K562 (cell line): Measurements from ENCODE around the gene TGFB2. TPM values are rescaled to one million over a fixed set of nuclear protein-coding genes. Genes with fewer than 3 reads are reported as not detected.

Experiments used
- ATAC-seq: fragments of 200-7000 bp; cut with Tn5 transposase; 3 replicates; pipeline ENCODE4 v1.9.1; 2020; ENCODE audit warnings: moderate library complexity
- BruUV-seq: library from RNA; stranded (reverse); fragments of 400-500 nt; replicated peaks from 2 replicates; lab custom pipeline; 2021; lab: Mats Ljungman, UMichigan
- CTCF ChIA-PET: fragments of 300-600 bp; formaldehyde crosslinking; extraction: SDS; loops from one replicate; lab custom pipeline; 2021; ENCODE audit warnings: low intra/inter-chr PET ratio; lab: Yijun Ruan, JAX
- POLR2A ChIA-PET: fragments of 300-600, 350-650 bp; sonication (Branson Sonifier 250); formaldehyde crosslinking; extraction: SDS; loops from one replicate; lab custom pipeline; 2021; ENCODE audit warnings: antibody characterized with exemption, inconsistent platforms; lab: Yijun Ruan, JAX
- DNase-seq, 4 experiments: peaks; one replicate each; pipeline versions ENCODE4 v3.0.0 to v3.0.0-alpha.2; 2011 to 2018; ENCODE audit warnings: low spot score in 3 of 4, mixed read lengths in 3 of 4; ENCODE audit errors: extremely low read depth in 1 of 4
- FAIRE-seq: peaks from 2 replicates; lab custom pipeline; 2011; peaks lifted over from hg19 to GRCh38; lab: Jason Lieb, UNC
- H2AFZ ChIP-seq: 2 replicates; pipeline ENCODE4 v1.6.0; 2011; ENCODE audit warnings: low read depth, low read length, control low read depth, inconsistent platforms
- H3K27ac ChIP-seq: fragments of 200-600 bp; 3 replicates; pipeline ENCODE4 v1.8.0; 2011; ENCODE audit warnings: low read depth, mild to moderate bottlenecking, control low read depth, inconsistent platforms, low read length, moderate library complexity, mixed read lengths; ENCODE audit errors: extremely low read depth
- H3K27me3 ChIP-seq, 2 experiments: fragments of 300-600 bp in 1 of 2; 2 replicates in 1 of 2; 3 replicates in 1 of 2; pipeline versions ENCODE4 v1.6.0 to v1.8.0; 2011; ENCODE audit warnings: inconsistent platforms in 2 of 2, low read length in 2 of 2, mild to moderate bottlenecking in 1 of 2, mixed read lengths in 1 of 2, moderate library complexity in 1 of 2; ENCODE audit not compliant: control insufficient read depth in 2 of 2, insufficient read depth in 2 of 2
- H3K36me3 ChIP-seq: fragments of 300-600 bp; 3 replicates; pipeline ENCODE4 v1.8.0; 2011; ENCODE audit warnings: mild to moderate bottlenecking, low read length, inconsistent platforms; ENCODE audit not compliant: control insufficient read depth, insufficient read depth
- H3K4me1 ChIP-seq, 2 experiments: fragments of 200-600 bp in 1 of 2; replicated peaks in 1 of 2; 2 replicates in 1 of 2; 3 replicates in 1 of 2; pipeline versions ENCODE4 v1.5.1 to v1.8.0; 2011; ENCODE audit warnings: inconsistent platforms in 2 of 2, low read length in 2 of 2, mild to moderate bottlenecking in 1 of 2, mixed read lengths in 1 of 2, moderate library complexity in 1 of 2; ENCODE audit not compliant: control insufficient read depth in 2 of 2, insufficient read depth in 2 of 2
- H3K4me2 ChIP-seq: 2 replicates; pipeline ENCODE4 v1.6.1; 2011; ENCODE audit warnings: low read length, control low read depth, inconsistent platforms, mixed read lengths; ENCODE audit not compliant: insufficient read depth
- H3K4me3 ChIP-seq: fragments of 200-600 bp; sonication (generic), shearing (Covaris generic); 2 replicates; pipeline ENCODE4 v1.5.1; 2016; ENCODE audit warnings: control low read depth, inconsistent platforms
- H3K79me2 ChIP-seq: fragments of 200-600 bp; 3 replicates; pipeline ENCODE4 v1.8.0; 2011; ENCODE audit warnings: low read length, inconsistent platforms; ENCODE audit not compliant: control insufficient read depth, insufficient read depth
- H3K9ac ChIP-seq, 2 experiments: 2 replicates each; pipeline versions ENCODE4 v1.6.0 to v1.6.1; 2011; ENCODE audit warnings: low read depth in 2 of 2, low read length in 2 of 2, control low read depth in 1 of 2, inconsistent platforms in 1 of 2, mild to moderate bottlenecking in 1 of 2, mixed read lengths in 1 of 2; ENCODE audit not compliant: insufficient read depth in 1 of 2
- H3K9me1 ChIP-seq: one replicate; pipeline ENCODE4 v1.6.0; 2011; ENCODE audit warnings: inconsistent platforms, mild to moderate bottlenecking, low read length, moderate library complexity; ENCODE audit not compliant: control insufficient read depth, insufficient read depth
- H3K9me3 ChIP-seq: replicated peaks from 2 replicates; pipeline ENCODE4 v1.5.1; 2011; ENCODE audit warnings: low read depth, low read length, inconsistent platforms; ENCODE audit not compliant: control insufficient read depth, insufficient read depth
- H4K20me1 ChIP-seq: replicated peaks from 2 replicates; pipeline ENCODE4 v1.6.1; 2011; ENCODE audit warnings: low read length, inconsistent platforms, mixed read lengths; ENCODE audit not compliant: control insufficient read depth, insufficient read depth
- KDM5B ChIP-seq: fragments of 200-600 bp; sonication (generic); IDR thresholded peaks from 2 replicates; pipeline ENCODE4 v1.6.1; 2012; ENCODE audit warnings: low read depth, mild to moderate bottlenecking, moderate library complexity, low read length, control low read depth, inconsistent platforms; ENCODE audit not compliant: insufficient replicate concordance
- MEIS2 ChIP-seq: fragments of 450-650 bp; IDR thresholded peaks from 2 replicates; pipeline ENCODE4 v1.6.1; 2014; ENCODE audit warnings: mild to moderate bottlenecking; ENCODE audit not compliant: partially characterized antibody
- PBX2 ChIP-seq, 2 experiments: IDR thresholded peaks in 1 of 2; conservative IDR thresholded peaks in 1 of 2; 2 replicates each; pipeline ENCODE4 v1.6.1; 2016; ENCODE audit warnings: low read depth in 2 of 2, mild to moderate bottlenecking in 1 of 2, missing compliant biosample characterization in 1 of 2, missing genetic modification characterization in 1 of 2, moderate library complexity in 1 of 2
- TFAP4 ChIP-seq: sonication (generic); formaldehyde crosslinking; IDR thresholded peaks from 2 replicates; pipeline ENCODE4 v1.8.0; 2022; ENCODE audit warnings: missing genetic modification reagents, mild to moderate bottlenecking, moderate library complexity, borderline replicate concordance
- WGBS: fragments of 100-300 bp; shearing (Covaris generic); methylation state at CpG from one replicate; pipeline ENCODE4 v1.1.6; 2016; ENCODE audit warnings: low coverage, mixed read lengths; ENCODE audit not compliant: insufficient coverage; ENCODE audit errors: missing lambda C conversion rate; 5-methylcytosine and 5-hydroxymethylcytosine counted together
- in situ Hi-C: fragments of 300-500 bp; cut with MboI; formaldehyde crosslinking; loops from 4 replicates; pipeline ENCODE4 v1.15.0; 2018; ENCODE audit warnings: inconsistent platforms, mixed read lengths
- intact Hi-C: fragments of 100-400 bp; cut with micrococcal nuclease; formaldehyde crosslinking; loops from 2 replicates; pipeline ENCODE4 v1.14.2; 2022
- polyA plus RNA-seq, 8 experiments: library from polyadenylated mRNA; depleted of rRNA in 4 of 8; stranded (reverse) in 5 of 8; unstranded in 3 of 8; fragments of >200 nt; fragmentation: Nextera tagmentation in 2 of 8; fragmentation: Illumina TruSeq in 1 of 8; extraction: Ambion mirVana in 2 of 8; extraction: Trizol in 1 of 8; gene quantifications; 2 replicates each; pipeline versions ENCODE4 v1.2.1 to v1.2.3, GENCODE V29; 2011 to 2014; ENCODE audit warnings: inconsistent platforms in 1 of 8, missing spikeins in 1 of 8
- total RNA-seq, 7 experiments: library from RNA; depleted of rRNA in 6 of 7; stranded (reverse); fragments of >200 nt in 6 of 7; fragmentation: Illumina TruSeq in 2 of 7; extraction: Trizol in 2 of 7; gene quantifications; 2 replicates each; pipeline versions ENCODE4 v1.2.1 to v1.2.3, GENCODE V29; 2011 to 2021; ENCODE audit warnings: low replicate concordance in 1 of 7
- TF ChIP-seq, protein P1 (sequence below): fragments of 450-650 bp; IDR thresholded peaks from 2 replicates; pipeline ENCODE4 v1.6.1; 2016

The TGFB2 gene
- total and polyA plus RNA-seq, 9 of the 15 experiments (the other 6 are each of a cell fraction or from before 2014, with no cell fraction given) = 0.03 to 0.41 (median 0.11) TPM; not detected in 3

DNA sequence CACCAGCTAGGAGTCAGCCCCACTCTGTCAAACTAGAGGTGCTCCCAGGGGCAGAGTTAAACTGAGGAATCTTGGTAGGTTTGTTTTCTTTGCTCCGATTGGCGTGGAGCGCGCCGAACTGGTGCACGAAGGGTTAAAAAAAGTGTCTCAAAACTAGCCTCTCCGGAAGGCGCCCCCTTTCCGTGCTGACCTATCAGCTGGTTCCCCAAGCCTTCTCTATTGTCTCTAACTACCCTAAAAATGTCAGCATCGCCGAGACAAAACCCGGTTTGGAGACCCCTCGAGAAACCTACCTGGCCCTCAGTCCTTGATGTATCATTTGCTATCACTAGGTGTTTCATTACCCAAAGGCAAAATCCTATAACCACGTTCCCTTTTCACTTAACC is 2.2 kb downstream of the TGFB2 start:
- no peak overlapping the region for H3K9ac ChIP-seq
- intact Hi-C loops (no loop called here), in situ Hi-C loops (loop anchor here (25.0 kb wide), 1 partner anchor 1465 kb away; no protein-coding TSS in a partner anchor)
- no peak overlapping the region for H2AFZ ChIP-seq
- no peak overlapping the region for H3K27ac ChIP-seq
- no peaks in the 10 kb centered on the region for H3K27me3 ChIP-seq
- no peaks in the 10 kb centered on the region for H4K20me1 ChIP-seq
- BruUV-seq = no TSS peak
- H3K36me3 ChIP-seq = no peaks in the 10 kb centered on the region; the same call in 2 of the 3 replicates
- 67% methylated on average over 12 of the region's 14 CpGs for WGBS
- FAIRE-seq = no peak
- H3K9me3 ChIP-seq = no peaks in the 10 kb centered on the region
- ChIA-PET POLR2A (no interaction called here), CTCF (no interaction called here)
- no peaks in the 10 kb centered on the region for H3K79me2 ChIP-seq
- no peak for DNase-seq
- H3K4me2 ChIP-seq = no peak overlapping the region
- peaks cover 5 to 15% of the 10 kb centered on the region in 2 experiments; a peak in 3 of 5 replicates for H3K4me1 ChIP-seq
- H3K9me1 ChIP-seq = no peaks in the 10 kb centered on the region
- TF ChIP-seq KDM5B = no peak
- ATAC-seq = no peak
- H3K4me3 ChIP-seq = no peak overlapping the region

- TF ChIP-seq MEIS2 = peak; percentile 11
- no peak for TF ChIP-seq TFAP4 (CRISPR knock-in tag)
- TF ChIP-seq, protein P1, sequence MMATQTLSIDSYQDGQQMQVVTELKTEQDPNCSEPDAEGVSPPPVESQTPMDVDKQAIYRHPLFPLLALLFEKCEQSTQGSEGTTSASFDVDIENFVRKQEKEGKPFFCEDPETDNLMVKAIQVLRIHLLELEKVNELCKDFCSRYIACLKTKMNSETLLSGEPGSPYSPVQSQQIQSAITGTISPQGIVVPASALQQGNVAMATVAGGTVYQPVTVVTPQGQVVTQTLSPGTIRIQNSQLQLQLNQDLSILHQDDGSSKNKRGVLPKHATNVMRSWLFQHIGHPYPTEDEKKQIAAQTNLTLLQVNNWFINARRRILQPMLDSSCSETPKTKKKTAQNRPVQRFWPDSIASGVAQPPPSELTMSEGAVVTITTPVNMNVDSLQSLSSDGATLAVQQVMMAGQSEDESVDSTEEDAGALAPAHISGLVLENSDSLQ = peak; percentile 30
- TF ChIP-seq PBX2 (CRISPR knock-in tag; IDR thresholded peaks at IDR 0.05; ENCODE audit: low read depth) = no peak
- peak; percentile 53; the same call in 1 of the 2 replicates for TF ChIP-seq PBX2 (tag; conservative IDR thresholded peaks at IDR 0.05; ENCODE audit: low read depth)
- no peak for ATAC-seq
- H3K27ac ChIP-seq = no peak overlapping the region
- no peaks in the 10 kb centered on the region for H3K27me3 ChIP-seq
- H3K4me2 ChIP-seq = no peak overlapping the region
- no TSS peak for BruUV-seq
- WGBS = 35% methylated on average over 9 of the region's 9 CpGs
- H2AFZ ChIP-seq = no peak overlapping the region
- no peak overlapping the region for H3K4me3 ChIP-seq
- H4K20me1 ChIP-seq = no peaks in the 10 kb centered on the region
- intact Hi-C loops = no loop called here
- DNase-seq = no peak
- FAIRE-seq = no peak
- no peaks in the 10 kb centered on the region for H3K9me1 ChIP-seq
- H3K36me3 ChIP-seq = no peaks in the 10 kb centered on the region; the same call in 2 of the 3 replicates
- ChIA-PET POLR2A (interaction anchor here (1.2 kb wide), 1 partner anchor 43 kb away, joined by 3 read pairs; no protein-coding TSS in a partner anchor), CTCF (no interaction called here)
- H3K9ac ChIP-seq = no peak overlapping the region
- no peaks in the 10 kb centered on the region for H3K9me3 ChIP-seq
- peaks cover 5 to 15% of the 10 kb centered on the region in 2 experiments; a peak in 3 of 5 replicates for H3K4me1 ChIP-seq
- no peaks in the 10 kb centered on the region for H3K79me2 ChIP-seq
- in situ Hi-C loops = loop anchor here (25.0 kb wide), 1 partner anchor 1464 kb away; no protein-coding TSS in a partner anchor
These were observed 2.8 kb downstream of the TGFB2 start for GRCh38 chr1:218347723-218348627.
